K562 (cell line): ENCODE data around the gene LCP2.

ENCODE experiments used
- CBX3 ChIP-seq, 2 experiments: IDR thresholded peaks; 1 replicate in 1 of 2; 2 replicates in 1 of 2; pipeline ENCODE4 v1.6.1; 2012; ENCODE audit warnings: inconsistent platforms in 2 of 2, low read length in 2 of 2, borderline replicate concordance in 1 of 2, control low read depth in 1 of 2
- CHD4 ChIP-seq: fragments of 200-600 bp; sonication (generic); IDR thresholded peaks from 3 replicates; pipeline ENCODE4 v1.6.1; 2012; ENCODE audit warnings: low read depth, mild to moderate bottlenecking, mixed read lengths, low read length, inconsistent platforms; ENCODE audit not compliant: insufficient read depth, insufficient replicate concordance, poor library complexity, severe bottlenecking
- CTCF ChIP-seq, 3 experiments: IDR thresholded peaks in 2 of 3; conservative IDR thresholded peaks in 1 of 3; 2 replicates each; pipeline ENCODE4 v1.5.1; 2011 to 2012; ENCODE audit warnings: low read length in 3 of 3, mild to moderate bottlenecking in 3 of 3, control low read depth in 2 of 3, improper control_type of control experiment in 1 of 3, inconsistent platforms in 1 of 3, low read depth in 1 of 3, mixed read lengths in 1 of 3, moderate library complexity in 1 of 3; ENCODE audit not compliant: insufficient read depth in 2 of 3
- EP300 ChIP-seq: IDR thresholded peaks from 2 replicates; pipeline ENCODE4 v1.6.1; 2012; ENCODE audit warnings: low read length, improper control_type of control experiment
- EZH2 ChIP-seq: IDR thresholded peaks from 2 replicates; pipeline ENCODE4 v1.6.1; 2012; ENCODE audit warnings: low read depth, mild to moderate bottlenecking, inconsistent platforms, low read length, borderline replicate concordance
- NCOA1 ChIP-seq: fragments of 450-650 bp; IDR thresholded peaks from 2 replicates; pipeline ENCODE4 v1.6.1; 2016; ENCODE audit warnings: low read depth
- PCBP1 ChIP-seq: fragments of 200-400 bp; formaldehyde crosslinking; IDR thresholded peaks from 2 replicates; pipeline ENCODE4 v1.6.1; 2018; ENCODE audit warnings: mild to moderate bottlenecking, low read depth, low read length; ENCODE audit not compliant: poor library complexity, severe bottlenecking
- RAD21 ChIP-seq, 2 experiments: fragments of 250-450 bp in 1 of 2; fragments of 450-650 bp in 1 of 2; sonication (Bioruptor Pico) in 1 of 2; formaldehyde crosslinking in 1 of 2; IDR thresholded peaks in 1 of 2; conservative IDR thresholded peaks in 1 of 2; 2 replicates each; pipeline versions ENCODE4 v1.4.0 to v1.8.0; 2020 to 2022; ENCODE audit warnings: mild to moderate bottlenecking in 2 of 2, moderate library complexity in 1 of 2
- SAFB2 ChIP-seq: fragments of 200-400 bp; formaldehyde crosslinking; IDR thresholded peaks from 2 replicates; pipeline ENCODE4 v1.6.1; 2018; ENCODE audit warnings: borderline replicate concordance, low read length, low read depth, moderate library complexity; ENCODE audit not compliant: severe bottlenecking
- SPI1 ChIP-seq: IDR thresholded peaks from 2 replicates; pipeline ENCODE4 v1.6.1; 2011; ENCODE audit warnings: low read depth, low read length, control low read depth, borderline replicate concordance
- ZNF512 ChIP-seq: IDR thresholded peaks from 2 replicates; pipeline ENCODE4 v1.6.1; 2016; ENCODE audit warnings: missing genetic modification characterization, missing compliant biosample characterization
- ZNF75A ChIP-seq: fragments of 450-650 bp; formaldehyde crosslinking; IDR thresholded peaks from 2 replicates; pipeline ENCODE4 v1.4.0; 2020; ENCODE audit warnings: mild to moderate bottlenecking
- ZNF830 ChIP-seq: fragments of 250-450 bp; sonication (Bioruptor Pico); IDR thresholded peaks from 2 replicates; pipeline ENCODE4 v1.5.0; 2021; ENCODE audit warnings: mild to moderate bottlenecking
- TF ChIP-seq, protein P1 (sequence below): fragments of 250-450 bp; sonication (Bioruptor Pico); IDR thresholded peaks from 2 replicates; pipeline ENCODE4 v1.8.0; 2021; ENCODE audit warnings: moderate library complexity, mild to moderate bottlenecking, inconsistent platforms

DNA sequence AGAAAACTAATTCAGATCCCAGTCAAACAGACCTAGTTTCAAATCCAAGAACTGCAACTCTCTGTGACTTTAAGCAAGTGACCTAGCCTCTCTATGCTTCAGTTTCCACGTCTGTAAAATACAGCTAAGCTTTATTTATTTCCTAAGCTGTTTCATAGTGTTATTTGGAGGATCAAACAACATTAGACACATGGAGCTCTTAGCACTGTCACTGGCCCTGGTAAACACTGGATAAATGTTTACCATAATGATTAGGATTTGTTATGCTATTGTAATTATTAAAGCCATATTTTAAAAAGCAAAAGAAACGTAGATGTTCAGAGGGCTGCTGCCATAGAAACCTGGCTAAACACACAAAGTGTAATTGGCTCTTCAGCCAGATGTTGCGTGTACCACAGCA is 91.4 kb downstream of the LCP2 start:
- TF ChIP-seq ZNF75A (CRISPR knock-in tag), result no peak
- no peak for TF ChIP-seq NCOA1
- TF ChIP-seq EZH2, result no peak
- no peak for TF ChIP-seq ZNF512 (tag)
- TF ChIP-seq EP300, result no peak
- TF ChIP-seq, protein P1, sequence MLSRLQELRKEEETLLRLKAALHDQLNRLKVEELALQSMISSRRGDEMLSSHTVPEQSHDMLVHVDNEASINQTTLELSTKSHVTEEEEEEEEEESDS, result no peak
- no peak for TF ChIP-seq CTCF (IDR thresholded peaks at IDR 0.05 in 2 of 3, conservative IDR thresholded peaks at IDR 0.05 in 1 of 3; ENCODE audit: insufficient read depth in 2 of 3, low read depth in 1 of 3, low read length in 3 of 3)
- no peak for TF ChIP-seq SAFB2
- TF ChIP-seq RAD21 (CRISPR knock-in tag; conservative IDR thresholded peaks at IDR 0.05 in 1 of 2, IDR thresholded peaks at IDR 0.05 in 1 of 2), result no peak
- TF ChIP-seq ZNF830, result no peak
- TF ChIP-seq CHD4, result no peak
- TF ChIP-seq PCBP1, result no peak
- TF ChIP-seq SPI1, result no peak
- no peak for TF ChIP-seq CBX3 (IDR thresholded peaks at IDR 0.05; ENCODE audit: borderline replicate concordance in 1 of 2, low read length in 2 of 2)
